Astrocyte (in vitro differentiated cells and primary cell): ENCODE data around the gene CPNE5. TPM values are rescaled to one million over a fixed set of nuclear protein-coding genes. Genes with fewer than 3 reads are reported as not detected.

Experiments
- DNase-seq: peaks from one replicate; pipeline ENCODE4 v3.0.0-alpha.2; 2010; ENCODE audit warnings: low read depth
- FAIRE-seq: peaks from 2 replicates; lab custom pipeline; 2011; peaks lifted over from hg19 to GRCh38; lab: Jason Lieb, UNC
- H2AFZ ChIP-seq: 2 replicates; pipeline ENCODE4 v1.6.0; 2012; ENCODE audit warnings: low read depth, low read length, inconsistent platforms
- H3K27ac ChIP-seq: 2 replicates; pipeline ENCODE4 v1.5.1; 2011; ENCODE audit warnings: low read depth, low read length, inconsistent platforms
- H3K27me3 ChIP-seq: 2 replicates; pipeline ENCODE4 v1.6.0; 2011; ENCODE audit warnings: low read length, inconsistent platforms; ENCODE audit not compliant: insufficient read depth
- H3K36me3 ChIP-seq: 2 replicates; pipeline ENCODE4 v1.5.1; 2011; ENCODE audit warnings: low read length, inconsistent platforms; ENCODE audit not compliant: insufficient read depth
- H3K4me1 ChIP-seq: 2 replicates; pipeline ENCODE4 v1.5.1; 2011; ENCODE audit warnings: low read length, inconsistent platforms; ENCODE audit not compliant: insufficient read depth
- H3K4me2 ChIP-seq: 2 replicates; pipeline ENCODE4 v1.6.0; 2012; ENCODE audit warnings: low read length, inconsistent platforms
- H3K4me3 ChIP-seq: 2 replicates; pipeline ENCODE4 v1.5.1; 2011; ENCODE audit warnings: low read depth, mild to moderate bottlenecking, low read length, inconsistent platforms; ENCODE audit not compliant: insufficient read depth
- H3K79me2 ChIP-seq: 2 replicates; pipeline ENCODE4 v1.6.0; 2012; ENCODE audit warnings: mild to moderate bottlenecking, low read length, inconsistent platforms; ENCODE audit not compliant: insufficient read depth
- H3K9ac ChIP-seq: 2 replicates; pipeline ENCODE4 v1.6.0; 2012; ENCODE audit warnings: mild to moderate bottlenecking, low read length, inconsistent platforms
- H3K9me3 ChIP-seq: 2 replicates; pipeline ENCODE4 v1.5.1; 2012; ENCODE audit warnings: low read depth, mild to moderate bottlenecking, low read length, inconsistent platforms; ENCODE audit not compliant: insufficient read depth
- H4K20me1 ChIP-seq: 2 replicates; pipeline ENCODE4 v1.6.0; 2012; ENCODE audit warnings: low read length, inconsistent platforms; ENCODE audit not compliant: insufficient read depth
- H3K27ac Mint-ChIP-seq: one replicate; pipeline ENCODE4 v1.8.0; 2021; ENCODE audit warnings: mild to moderate bottlenecking, mixed read lengths; ENCODE audit not compliant: unreplicated experiment
- H3K27me3 Mint-ChIP-seq: one replicate; pipeline ENCODE4 v1.8.0; 2021; ENCODE audit warnings: low read depth, mixed read lengths; ENCODE audit not compliant: unreplicated experiment
- H3K36me3 Mint-ChIP-seq: one replicate; pipeline ENCODE4 v1.8.0; 2021; ENCODE audit warnings: low read depth, mixed read lengths; ENCODE audit not compliant: unreplicated experiment
- H3K4me1 Mint-ChIP-seq: one replicate; pipeline ENCODE4 v1.8.0; 2021; ENCODE audit warnings: low read depth, mixed read lengths; ENCODE audit not compliant: unreplicated experiment
- H3K4me3 Mint-ChIP-seq: one replicate; pipeline ENCODE4 v1.8.0; 2021; ENCODE audit warnings: mild to moderate bottlenecking, moderate library complexity, mixed read lengths; ENCODE audit not compliant: unreplicated experiment
- H3K9me3 Mint-ChIP-seq: one replicate; pipeline ENCODE4 v1.8.0; 2021; ENCODE audit warnings: mild to moderate bottlenecking, mixed read lengths; ENCODE audit not compliant: unreplicated experiment
- CTCF ChIP-seq: IDR thresholded peaks from 2 replicates; pipeline ENCODE4 v1.5.1; 2011; ENCODE audit warnings: low read depth, mild to moderate bottlenecking, inconsistent platforms, low read length, moderate library complexity; ENCODE audit not compliant: insufficient read depth
- EZH2 ChIP-seq: IDR thresholded peaks from 2 replicates; pipeline ENCODE4 v1.6.1; 2012; ENCODE audit warnings: mild to moderate bottlenecking, low read length, inconsistent platforms; ENCODE audit not compliant: insufficient read depth
- total RNA-seq: library from RNA; stranded (reverse); gene quantifications from 2 replicates; pipeline ENCODE4 v1.2.1, GENCODE V29; 2021

Gene CPNE5
- total RNA-seq, 1 donor from 2014 or later: 0.11 TPM

- no peak overlapping the region for H3K4me3 ChIP-seq
- TF ChIP-seq EZH2: no peak
- no peak for TF ChIP-seq CTCF
- H3K4me2 ChIP-seq: no peak overlapping the region
- H3K27me3 Mint-ChIP-seq: peaks cover 38% of the 10 kb centered on the region
- no peaks in the 10 kb centered on the region for H4K20me1 ChIP-seq
- no peaks in the 10 kb centered on the region for H3K36me3 ChIP-seq
- H3K4me1 ChIP-seq: no peaks in the 10 kb centered on the region
- H3K79me2 ChIP-seq: no peaks in the 10 kb centered on the region
- H3K27ac Mint-ChIP-seq: no peak overlapping the region
- peaks cover 2% of the 10 kb centered on the region for H3K9me3 Mint-ChIP-seq
- H3K4me1 Mint-ChIP-seq: no peaks in the 10 kb centered on the region
- no peak overlapping the region for H3K4me3 Mint-ChIP-seq
- H3K36me3 Mint-ChIP-seq: no peaks in the 10 kb centered on the region
- H3K9ac ChIP-seq: no peak overlapping the region
- no peak for DNase-seq
- peaks cover 8% of the 10 kb centered on the region for H3K27me3 ChIP-seq
- no peak for FAIRE-seq
- H3K27ac ChIP-seq: no peak overlapping the region
- H2AFZ ChIP-seq: no peak overlapping the region
- no peaks in the 10 kb centered on the region for H3K9me3 ChIP-seq
Measured at GRCh38 chr6:36780442-36781177, 58.6 kb downstream of the CPNE5 start.

GRCh38 chr6:36779227-36779626 is 60.0 kb downstream of the CPNE5 start:
- H3K36me3 Mint-ChIP-seq: no peaks in the 10 kb centered on the region
- Histone ChIP-seq H3K9ac (no peak overlapping the region), H3K4me2 (no peak overlapping the region), H3K79me2 (no peaks in the 10 kb centered on the region), H3K4me1 (no peaks in the 10 kb centered on the region), H3K4me3 (no peak overlapping the region), H2AFZ (no peak overlapping the region), H3K36me3 (no peaks in the 10 kb centered on the region), H3K9me3 (no peaks in the 10 kb centered on the region), H3K27ac (no peak overlapping the region), H4K20me1 (no peaks in the 10 kb centered on the region), H3K27me3 (peaks cover 8% of the 10 kb centered on the region)
- peaks cover 43% of the 10 kb centered on the region for H3K27me3 Mint-ChIP-seq
- no peaks in the 10 kb centered on the region for H3K4me1 Mint-ChIP-seq
- no peak for DNase-seq
- H3K4me3 Mint-ChIP-seq: no peak overlapping the region
- TF ChIP-seq CTCF (no peak), EZH2 (no peak)
- H3K9me3 Mint-ChIP-seq: peaks cover 2% of the 10 kb centered on the region
- no peak overlapping the region for H3K27ac Mint-ChIP-seq
- FAIRE-seq: no peak

GRCh38 chr6:36777801-36778200 is 61.4 kb downstream of the CPNE5 start:
- H3K9me3 ChIP-seq: no peaks in the 10 kb centered on the region
- peaks cover 8% of the 10 kb centered on the region for H3K27me3 ChIP-seq
- H2AFZ ChIP-seq: no peak overlapping the region
- no peaks in the 10 kb centered on the region for H4K20me1 ChIP-seq
- peaks cover 43% of the 10 kb centered on the region for H3K27me3 Mint-ChIP-seq
- no peak overlapping the region for H3K4me3 Mint-ChIP-seq
- H3K4me2 ChIP-seq: no peak overlapping the region
- H3K9me3 Mint-ChIP-seq: no peaks in the 10 kb centered on the region
- DNase-seq (no peak), FAIRE-seq (no peak)
- no peaks in the 10 kb centered on the region for H3K36me3 ChIP-seq
- no peaks in the 10 kb centered on the region for H3K36me3 Mint-ChIP-seq
- TF ChIP-seq EZH2: no peak
- no peak for TF ChIP-seq CTCF
- H3K9ac ChIP-seq: no peak overlapping the region
- no peaks in the 10 kb centered on the region for H3K4me1 Mint-ChIP-seq
- H3K27ac Mint-ChIP-seq: no peak overlapping the region
- H3K27ac ChIP-seq: no peak overlapping the region
- H3K4me3 ChIP-seq: no peak overlapping the region
- no peaks in the 10 kb centered on the region for H3K4me1 ChIP-seq
- H3K79me2 ChIP-seq: no peaks in the 10 kb centered on the region
